Stimulated activated CD4-positive, alpha-beta T cell treated with anti-CD3 and anti-CD28 coated beads, TNF-alpha, amount 100 ng/mL, for 4 hours (primary cell): ENCODE measurements around the gene RHBDF2.

Source experiments
- DNase-seq, 3 experiments: peaks; one replicate each; pipeline ENCODE4 v3.0.0-alpha.2; 2020; ENCODE audit warnings: low read depth in 3 of 3

RHBDF2 gene

GRCh38 chr17:76501827-76502307 lies 644 bp upstream of the RHBDF2 start:
- DNase-seq, result no peak

- DNase-seq, result no peak
These were observed 541 bp downstream of the RHBDF2 start for GRCh38 chr17:76500747-76501017.

GRCh38 chr17:76500074-76500746 lies 1.0 kb downstream of the RHBDF2 start:
- no peak for DNase-seq

GRCh38 chr17:76499267-76499667 lies 2.0 kb downstream of the RHBDF2 start:
- DNase-seq, result no peak

- no peak for DNase-seq
These were observed 2.4 kb downstream of the RHBDF2 start for GRCh38 chr17:76498876-76499251.

- DNase-seq, result no peak
These were observed 3.0 kb downstream of the RHBDF2 start for GRCh38 chr17:76497979-76498875.

GRCh38 chr17:76497699-76497978 lies 3.6 kb downstream of the RHBDF2 start:
- no peak for DNase-seq

GRCh38 chr17:76496464-76496863 lies 4.8 kb downstream of the RHBDF2 start:
- no peak for DNase-seq

GRCh38 chr17:76495663-76496400 lies 5.4 kb downstream of the RHBDF2 start:
- DNase-seq, result no peak

- no peak for DNase-seq
These were observed 7.6 kb downstream of the RHBDF2 start for GRCh38 chr17:76493505-76494167.

GRCh38 chr17:76492989-76493501 lies 8.2 kb downstream of the RHBDF2 start:
- DNase-seq, result no peak

GRCh38 chr17:76492123-76492988 lies 8.9 kb downstream of the RHBDF2 start:
- no peak for DNase-seq

- DNase-seq, result no peak
These were observed 9.7 kb downstream of the RHBDF2 start for GRCh38 chr17:76491271-76492122.

- DNase-seq, result no peak
These were observed 11.0 kb downstream of the RHBDF2 start for GRCh38 chr17:76490112-76490710.

- DNase-seq, result no peak
These were observed 13.6 kb downstream of the RHBDF2 start for GRCh38 chr17:76487451-76488192.

- no peak for DNase-seq
These were observed 15.7 kb downstream of the RHBDF2 start for GRCh38 chr17:76485569-76485968.

GRCh38 chr17:76484228-76484725 lies 16.9 kb downstream of the RHBDF2 start:
- DNase-seq, result no peak

- no peak for DNase-seq
These were observed 20.1 kb downstream of the RHBDF2 start for GRCh38 chr17:76481071-76481655.
